Gastroesophageal sphincter (tissue), 4 donors: ENCODE data around the gene COLQ. TPM values are rescaled to one million over a fixed set of nuclear protein-coding genes. Genes with fewer than 3 reads are reported as not detected.

Experiments
- ATAC-seq: fragments of 150-250 bp; one replicate; pipeline ENCODE4 v1.9.1; 2016; ENCODE audit warnings: mild to moderate bottlenecking, moderate library complexity
- H3K27ac ChIP-seq, 4 donors: fragments of 200-600 bp; sonication (generic) in 3 of 4; 1 replicate in 3 of 4; 2 replicates in 1 of 4; pipeline ENCODE4 v1.5.1; 2016 to 2019
- H3K27me3 ChIP-seq: fragments of 200-600 bp; sonication (generic); one replicate; pipeline ENCODE4 v1.5.1; 2019
- H3K36me3 ChIP-seq, 2 donors: fragments of 200-600 bp; sonication (generic); one replicate each; pipeline ENCODE4 v1.5.1; 2019; ENCODE audit warnings: control low read depth in 1 of 2
- H3K4me1 ChIP-seq, 3 donors: fragments of 200-600 bp; sonication (generic); 1 replicate in 2 of 3; 2 replicates in 1 of 3; pipeline ENCODE4 v1.5.1; 2016 to 2019; ENCODE audit warnings: control low read depth in 2 of 3
- H3K4me3 ChIP-seq, 2 donors: fragments of 200-600 bp; sonication (generic); one replicate each; pipeline ENCODE4 v1.5.1; 2019; ENCODE audit warnings: mild to moderate bottlenecking in 1 of 2, moderate library complexity in 1 of 2
- H3K9me3 ChIP-seq, 3 donors: fragments of 200-600 bp; sonication (generic); one replicate each; pipeline ENCODE4 v1.5.1; 2017 to 2019; ENCODE audit warnings: control low read depth in 2 of 3
- CTCF ChIP-seq, 4 experiments: fragments of 200-600 bp in 2 of 4; fragments of 450-650 bp in 2 of 4; sonication (generic) in 1 of 4; IDR thresholded peaks; one replicate each; pipeline ENCODE4 v1.5.1; 2017 to 2019; ENCODE audit warnings: antibody characterized with exemption in 4 of 4, mild to moderate bottlenecking in 2 of 4, moderate library complexity in 2 of 4
- EP300 ChIP-seq: sonication (generic); formaldehyde crosslinking; IDR thresholded peaks from one replicate; pipeline ENCODE4 v1.6.1; 2017; ENCODE audit warnings: antibody characterized with exemption, mild to moderate bottlenecking
- POLR2A ChIP-seq, 2 donors: fragments of 450-650 bp; IDR thresholded peaks; one replicate each; pipeline ENCODE4 v1.6.1; 2017; ENCODE audit warnings: antibody characterized with exemption in 2 of 2, mild to moderate bottlenecking in 2 of 2, moderate library complexity in 1 of 2
- POLR2AphosphoS5 ChIP-seq: sonication (generic); formaldehyde crosslinking; IDR thresholded peaks from one replicate; pipeline ENCODE4 v1.6.1; 2017; ENCODE audit warnings: antibody characterized with exemption
- WGBS, 2 donors: methylation state at CpG; one replicate each; pipeline ENCODE4 v1.1.5; 2018; ENCODE audit warnings: low coverage in 1 of 2; 5-methylcytosine and 5-hydroxymethylcytosine counted together
- total RNA-seq, 4 donors: library from RNA; depleted of rRNA; stranded (reverse); fragments of >200 nt; gene quantifications; one replicate each; pipeline ENCODE4 v1.1.0, GENCODE V29; 2016

The COLQ gene
- total RNA-seq, 4 donors from 2014 or later = 0.57 to 2.7 (median 1.8) TPM

GRCh38 chr3:15428539-15428938, 93.0 kb downstream of the COLQ start:
- TF ChIP-seq POLR2A (IDR thresholded peaks at IDR 0.05) (no peak), CTCF (IDR thresholded peaks at IDR 0.05) (no peak), EP300 (no peak), POLR2AphosphoS5 (no peak)
- 7 to 23% methylated on average over 7 of the region's 9 CpGs for WGBS, 2 donors
- Histone ChIP-seq H3K4me1 (peaks cover 0 to 55% (median 18%) of the 10 kb centered on the region in 3 donors), H3K27me3 (no peaks in the 10 kb centered on the region), H3K36me3 (peaks cover 0 to 54% of the 10 kb centered on the region in 2 donors), H3K9me3 (no peaks in the 10 kb centered on the region), H3K27ac (peak overlapping the region in 1 of 4 donors; percentile 86), H3K4me3 (peak overlapping the region; percentile 82 to 99)
- peak; percentile 26 for ATAC-seq

- TF ChIP-seq POLR2A (IDR thresholded peaks at IDR 0.05) = no peak
- no peak for TF ChIP-seq POLR2AphosphoS5
- no peak for TF ChIP-seq EP300
- no peak for TF ChIP-seq CTCF (IDR thresholded peaks at IDR 0.05)
- Histone ChIP-seq H3K36me3 (peaks cover 0 to 54% of the 10 kb centered on the region in 2 donors), H3K27ac (peak overlapping the region; percentile 80 to 88 (median 86)), H3K27me3 (no peaks in the 10 kb centered on the region), H3K4me1 (peaks cover 0 to 55% (median 18%) of the 10 kb centered on the region in 3 donors), H3K9me3 (no peaks in the 10 kb centered on the region), H3K4me3 (peak overlapping the region; percentile 82 to 99)
- no peak for ATAC-seq
- WGBS, 2 donors = 0 to 3% methylated on average over 7 to 9 of the region's 11 CpGs
Measured at GRCh38 chr3:15427981-15428380, 93.5 kb downstream of the COLQ start.

GRCh38 chr3:15427182-15427880, 94.2 kb downstream of the COLQ start, which contains the start of the genes EAF1 and METTL6:
EAF1 (plus strand) TSS chr3:15427598; CDS start chr3:15427780, 182 bp downstream.
METTL6 (minus strand) TSS chr3:15427544; CDS start chr3:15426511, 1,033 bp downstream.
- Histone ChIP-seq H3K4me1 (peaks cover 0 to 55% (median 18%) of the 10 kb centered on the region in 3 donors), H3K36me3 (peaks cover 0 to 54% of the 10 kb centered on the region in 2 donors), H3K27me3 (no peaks in the 10 kb centered on the region), H3K4me3 (peak within 1 kb of the TSS; percentile 82 to 99), H3K9me3 (no peaks in the 10 kb centered on the region), H3K27ac (peak within 1 kb of the TSS; percentile 80 to 88 (median 86))
- ATAC-seq = peak; percentile 83
- TF ChIP-seq EP300 (no peak), POLR2A (IDR thresholded peaks at IDR 0.05) (peak in 1 of 2 donors; percentile 25), CTCF (IDR thresholded peaks at IDR 0.05) (peak in 1 of 4 experiments; percentile 32), POLR2AphosphoS5 (peak; percentile 69)
- 2 to 3% methylated on average over 7 to 13 of the region's 52 CpGs for WGBS, 2 donors

GRCh38 chr3:15426579-15427118, 94.9 kb downstream of the COLQ start:
- 33 to 62% methylated on average over 12 to 15 of the region's 16 CpGs for WGBS, 2 donors
- H3K9me3 ChIP-seq = no peaks in the 10 kb centered on the region
- H3K27ac ChIP-seq = peak overlapping the region in 3 of 4 donors; percentile 86 to 88 (median 87)
- ATAC-seq = no peak
- H3K36me3 ChIP-seq = peaks cover 0 to 54% of the 10 kb centered on the region in 2 donors
- H3K4me1 ChIP-seq = peaks cover 0 to 55% (median 18%) of the 10 kb centered on the region in 3 donors
- H3K4me3 ChIP-seq = peak overlapping the region; percentile 82 to 99
- H3K27me3 ChIP-seq = no peaks in the 10 kb centered on the region
- TF ChIP-seq POLR2A (IDR thresholded peaks at IDR 0.05) (no peak), POLR2AphosphoS5 (no peak), CTCF (IDR thresholded peaks at IDR 0.05) (no peak), EP300 (no peak)
